SJSA1 (cell line): ENCODE results near the gene ARHGEF1. TPM values are rescaled to one million over a fixed set of nuclear protein-coding genes. Genes with fewer than 3 reads are reported as not detected.

Experiments used
- DNase-seq, 2 experiments: peaks; one replicate each; pipeline ENCODE4 v3.0.0-alpha.2; 2015 to 2020; ENCODE audit warnings: low spot score in 2 of 2, low read depth in 1 of 2
- H3K27ac ChIP-seq: fragments of 250-450 bp; sonication (Bioruptor Pico); 2 replicates; pipeline ENCODE4 v1.5.1; 2020; ENCODE audit warnings: mild to moderate bottlenecking, moderate library complexity
- H3K27me3 ChIP-seq: fragments of 250-450 bp; sonication (Bioruptor Pico); replicated peaks from 2 replicates; pipeline ENCODE4 v1.5.1; 2020; ENCODE audit warnings: mild to moderate bottlenecking, moderate library complexity
- H3K36me3 ChIP-seq: fragments of 250-450 bp; sonication (Bioruptor Pico); 2 replicates; pipeline ENCODE4 v1.5.1; 2020; ENCODE audit warnings: mild to moderate bottlenecking
- H3K4me1 ChIP-seq: fragments of 250-450 bp; sonication (Bioruptor Pico); replicated peaks from 2 replicates; pipeline ENCODE4 v1.6.1; 2021; ENCODE audit warnings: mild to moderate bottlenecking
- H3K4me3 ChIP-seq: fragments of 250-450 bp; sonication (Bioruptor Pico); 2 replicates; pipeline ENCODE4 v1.5.1; 2020; ENCODE audit warnings: mild to moderate bottlenecking
- H3K9me3 ChIP-seq: fragments of 250-450 bp; sonication (Bioruptor Pico); replicated peaks from 2 replicates; pipeline ENCODE4 v1.5.1; 2020; ENCODE audit warnings: mild to moderate bottlenecking
- total RNA-seq: library from RNA; depleted of rRNA; stranded (reverse); fragments of >200 nt; shearing (Covaris generic); gene quantifications from 2 replicates; pipeline ENCODE4 v1.2.3, GENCODE V29; 2014; rRNA removed

ARHGEF1 gene
- total RNA-seq: 44.5 and 44.9 TPM in 2 replicates

DNA sequence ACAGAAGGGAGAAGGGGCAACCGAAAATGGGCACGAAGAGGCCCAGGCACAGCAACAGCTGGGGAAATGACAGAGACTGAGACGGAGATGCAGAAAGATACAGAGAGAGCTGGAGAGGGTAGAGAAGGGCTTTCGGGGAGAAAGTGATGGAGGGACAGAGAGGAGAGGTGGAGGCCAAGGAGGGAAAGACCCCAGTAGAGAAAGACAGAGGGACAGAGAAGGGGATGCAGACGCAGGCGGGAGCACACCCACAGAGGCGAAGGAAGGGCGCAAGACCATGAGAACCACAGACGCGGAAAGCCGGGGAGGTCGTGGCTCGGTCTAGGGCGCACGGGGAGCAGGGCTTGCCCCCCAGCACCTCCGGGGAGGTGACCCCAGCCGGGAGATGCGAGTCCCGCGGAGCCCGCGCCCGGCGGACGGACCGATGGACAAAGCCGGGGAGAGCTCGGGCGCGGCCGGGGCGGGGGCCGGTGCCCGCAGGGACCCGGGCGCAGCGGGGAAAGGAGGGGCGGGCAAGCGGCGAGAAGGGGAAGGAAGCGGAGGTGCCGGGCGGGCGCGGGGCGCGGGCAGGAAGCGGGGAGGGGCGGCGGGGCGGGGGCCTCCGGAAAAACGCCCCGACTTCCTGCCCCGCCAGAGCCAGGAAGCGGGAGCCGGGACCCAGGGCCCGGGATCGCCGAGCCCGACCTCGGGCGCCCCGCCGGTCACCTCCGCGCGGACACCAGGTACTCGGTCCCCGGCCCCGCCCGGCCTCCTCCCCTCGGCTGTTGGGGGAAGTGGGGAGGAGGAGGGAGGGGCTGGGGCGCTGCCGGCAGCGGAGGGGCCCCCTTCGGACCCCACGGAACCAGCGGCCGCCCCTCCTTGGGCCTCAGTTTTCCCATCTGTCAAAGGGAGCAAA is at the start of gene ARHGEF1:
ARHGEF1 (plus strand) TSS at position 617 of the 895 bp plus-strand sequence. CDS start 4,899 bp downstream, outside the sequence.
- Histone ChIP-seq H3K27ac (0 out of 2 replicates have a peak within 1 kb of the TSS, but pooled peaks have one; percentile 12), H3K36me3 (peaks cover 18% of the 10 kb centered on the region), H3K4me3 (peak within 1 kb of the TSS; percentile 72), H3K4me1 (peaks cover 9% of the 10 kb centered on the region), H3K9me3 (no peaks in the 10 kb centered on the region), H3K27me3 (no peaks in the 10 kb centered on the region)
- DNase-seq: peak in 1 of 2 experiments; percentile 60

DNA sequence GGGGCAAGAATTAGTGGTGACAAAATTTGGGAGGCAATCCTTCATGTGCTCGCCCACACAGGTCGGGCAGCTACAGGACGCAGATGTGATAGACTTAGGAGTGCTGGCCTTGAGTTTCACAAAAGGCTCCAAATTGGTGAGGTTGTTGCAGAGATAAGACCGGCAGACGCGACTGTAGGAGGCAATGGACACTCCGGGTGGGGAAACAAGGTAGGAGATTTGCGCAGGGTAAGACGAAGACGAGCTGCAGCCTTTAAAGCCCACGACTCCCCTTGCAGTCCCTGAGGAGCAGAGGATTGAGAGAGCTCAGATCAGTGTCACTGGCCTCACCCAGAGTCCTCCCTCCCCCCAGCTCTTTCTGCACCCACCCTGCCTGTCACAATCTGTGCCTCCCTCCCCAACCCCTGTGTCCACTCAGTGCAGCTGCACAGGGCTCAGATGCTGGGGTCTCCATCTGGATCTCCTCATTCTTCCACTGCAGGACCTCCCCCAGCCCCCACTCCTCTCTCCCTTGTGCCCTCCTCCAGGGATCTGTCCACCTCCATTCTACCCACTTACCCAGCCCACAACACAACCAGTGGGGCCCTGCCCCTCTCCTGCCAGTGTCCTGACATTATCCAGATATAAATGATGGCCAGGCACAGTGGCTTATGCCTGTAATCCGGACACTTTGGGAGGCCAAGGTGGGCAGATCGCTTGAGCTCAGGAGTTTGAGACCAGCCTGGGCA is 44.8 kb upstream of the ARHGEF1 start:
- Histone ChIP-seq H3K4me3 (no peak overlapping the region), H3K36me3 (no peaks in the 10 kb centered on the region), H3K27me3 (peaks cover 59% of the 10 kb centered on the region), H3K4me1 (no peaks in the 10 kb centered on the region), H3K27ac (no peak overlapping the region), H3K9me3 (no peaks in the 10 kb centered on the region; the same call in 1 of the 2 replicates)
- no peak for DNase-seq

GRCh38 chr19:41839211-41839610 is 43.8 kb upstream of the ARHGEF1 start:
- Histone ChIP-seq H3K27me3 (peaks cover 52% of the 10 kb centered on the region), H3K36me3 (no peaks in the 10 kb centered on the region), H3K4me1 (no peaks in the 10 kb centered on the region), H3K27ac (no peak overlapping the region), H3K9me3 (no peaks in the 10 kb centered on the region; the same call in 1 of the 2 replicates), H3K4me3 (no peak overlapping the region)
- DNase-seq: no peak

DNA sequence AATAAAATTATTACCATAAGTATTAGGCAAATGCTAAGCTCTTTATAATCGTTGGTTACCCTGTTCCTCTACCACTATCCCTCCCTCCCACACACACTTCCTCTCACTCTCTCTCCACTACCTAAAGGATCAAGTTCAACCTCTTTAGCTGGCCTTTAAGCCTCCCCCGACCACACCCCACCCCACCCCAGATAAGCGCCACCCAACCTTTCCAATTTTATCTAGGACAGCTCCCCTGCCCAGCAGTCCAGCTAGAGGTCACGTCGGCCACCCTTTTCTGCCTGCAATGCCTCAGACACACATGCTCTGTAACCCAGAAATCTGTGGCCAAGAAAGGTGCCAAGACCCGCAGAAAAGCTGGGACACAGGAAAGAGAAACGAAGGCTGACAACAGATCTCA is 39.6 kb upstream of the ARHGEF1 start:
- no peaks in the 10 kb centered on the region for H3K4me1 ChIP-seq
- DNase-seq: no peak
- no peak overlapping the region for H3K27ac ChIP-seq
- no peaks in the 10 kb centered on the region for H3K9me3 ChIP-seq
- H3K27me3 ChIP-seq: peaks cover 26% of the 10 kb centered on the region
- H3K4me3 ChIP-seq: no peak overlapping the region
- no peaks in the 10 kb centered on the region for H3K36me3 ChIP-seq

DNA sequence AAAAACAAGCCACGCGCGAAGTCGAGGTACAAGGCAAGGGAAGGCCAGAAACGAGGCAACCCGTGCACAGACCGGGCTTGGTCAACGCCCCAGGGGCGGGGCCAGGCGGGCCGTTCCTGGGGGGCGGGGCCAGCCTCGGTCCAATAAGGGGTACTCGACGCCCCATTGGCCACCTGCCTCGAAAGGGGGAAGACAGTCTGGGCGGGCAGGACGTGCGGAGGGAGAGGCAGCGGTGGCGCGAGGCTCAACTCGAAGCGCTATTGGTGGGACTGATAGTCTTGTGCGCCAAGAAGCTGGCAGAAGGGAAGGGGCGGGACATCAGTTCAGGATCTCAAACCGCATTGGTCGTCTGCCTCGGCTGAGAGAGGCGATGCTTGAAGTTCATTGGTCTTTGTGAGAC is 38.4 kb upstream of the ARHGEF1 start, which contains the start of gene LYPD4:
LYPD4 (minus strand) TSS at position 83 of the 400 bp plus-strand sequence. CDS start 5,398 bp downstream, outside the sequence.
- Histone ChIP-seq H3K27ac (no peak within 1 kb of the TSS), H3K4me1 (no peaks in the 10 kb centered on the region)
- no peak for DNase-seq

GRCh38 chr19:41845001-41845050 is 38.2 kb upstream of the ARHGEF1 start, which contains the start of gene DMRTC2:
DMRTC2 (plus strand) TSS chr19:41845042; CDS start chr19:41847429, 2,387 bp downstream.
- no peaks in the 10 kb centered on the region for H3K36me3 ChIP-seq
- DNase-seq: no peak
- peaks cover 26% of the 10 kb centered on the region for H3K27me3 ChIP-seq
- H3K4me1 ChIP-seq: no peaks in the 10 kb centered on the region
- H3K4me3 ChIP-seq: no peak within 1 kb of the TSS
- no peaks in the 10 kb centered on the region for H3K9me3 ChIP-seq
- H3K27ac ChIP-seq: no peak within 1 kb of the TSS

More for the DNA sequence above, 38.4 kb upstream of the ARHGEF1 start, which contains the start of gene LYPD4:
- no peaks in the 10 kb centered on the region for H3K36me3 ChIP-seq
- H3K27me3 ChIP-seq: peaks cover 26% of the 10 kb centered on the region
- no peaks in the 10 kb centered on the region for H3K9me3 ChIP-seq
- no peak within 1 kb of the TSS for H3K4me3 ChIP-seq

- no peak overlapping the region for H3K4me3 ChIP-seq
- H3K36me3 ChIP-seq: no peaks in the 10 kb centered on the region
- H3K27me3 ChIP-seq: peaks cover 23% of the 10 kb centered on the region
- no peaks in the 10 kb centered on the region for H3K9me3 ChIP-seq
- H3K27ac ChIP-seq: no peak overlapping the region
- no peaks in the 10 kb centered on the region for H3K4me1 ChIP-seq
- DNase-seq: no peak
Observed at GRCh38 chr19:41845051-41845590, 37.9 kb upstream of the ARHGEF1 start.

DNA sequence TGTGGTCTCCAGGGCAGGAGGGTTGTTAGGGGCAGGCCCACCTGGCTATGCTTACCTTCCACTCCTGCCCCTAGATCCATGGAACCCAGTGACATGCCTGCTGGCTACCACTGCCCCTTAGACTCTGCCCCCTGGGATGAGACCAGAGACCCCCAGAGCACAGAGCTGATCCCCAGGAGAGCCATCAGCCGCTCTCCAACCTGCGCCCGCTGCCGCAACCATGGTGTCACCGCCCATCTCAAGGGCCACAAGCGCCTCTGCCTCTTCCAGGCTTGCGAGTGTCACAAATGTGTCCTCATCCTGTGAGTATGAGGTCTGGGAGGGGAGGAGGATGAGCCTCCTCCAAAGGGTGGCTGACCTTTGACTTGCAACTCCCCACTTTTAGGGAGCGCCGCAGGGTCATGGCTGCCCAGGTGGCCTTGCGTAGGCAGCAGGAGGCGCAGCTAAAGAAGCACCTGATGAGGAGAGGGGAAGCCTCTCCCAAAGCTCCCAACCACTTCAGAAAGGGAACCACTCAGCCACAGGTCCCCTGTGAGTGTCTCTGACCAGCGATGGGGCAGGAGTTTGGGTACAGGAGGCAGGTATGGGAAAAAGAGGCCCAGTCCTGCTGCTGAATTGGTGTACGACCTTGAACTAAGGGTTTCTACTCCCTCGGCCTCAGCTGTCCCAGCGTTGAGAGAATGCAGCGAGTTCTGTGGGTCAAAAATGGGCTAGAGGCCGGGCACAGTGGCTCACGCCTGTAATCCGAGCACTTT is 35.5 kb upstream of the ARHGEF1 start:
- H3K27ac ChIP-seq: no peak overlapping the region
- peaks cover 30% of the 10 kb centered on the region for H3K27me3 ChIP-seq
- no peaks in the 10 kb centered on the region for H3K36me3 ChIP-seq
- H3K4me1 ChIP-seq: no peaks in the 10 kb centered on the region
- no peak overlapping the region for H3K4me3 ChIP-seq
- no peak for DNase-seq
- H3K9me3 ChIP-seq: no peaks in the 10 kb centered on the region

DNA sequence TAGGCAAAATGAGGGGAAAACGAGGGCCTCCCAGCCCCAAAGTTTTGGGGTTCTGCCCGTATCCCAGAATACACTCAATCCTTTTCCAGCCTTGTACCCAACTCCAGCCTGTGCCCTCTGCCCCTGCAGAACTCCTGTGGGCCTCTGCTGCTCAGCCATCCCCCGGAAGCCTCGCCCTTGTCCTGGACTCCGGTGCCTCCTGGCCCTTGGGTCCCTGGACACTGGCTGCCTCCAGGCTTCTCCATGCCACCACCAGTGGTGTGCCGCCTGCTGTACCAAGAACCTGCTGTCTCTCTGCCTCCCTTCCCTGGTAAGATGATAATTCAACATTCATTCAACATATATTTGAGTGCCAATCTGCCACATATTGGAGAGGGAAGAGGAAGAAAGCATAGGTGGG is 34.3 kb upstream of the ARHGEF1 start:
- no peak for DNase-seq
- H3K27ac ChIP-seq: no peak overlapping the region
- peaks cover 42% of the 10 kb centered on the region for H3K27me3 ChIP-seq
- no peaks in the 10 kb centered on the region for H3K4me1 ChIP-seq
- no peaks in the 10 kb centered on the region for H3K36me3 ChIP-seq
- H3K4me3 ChIP-seq: no peak overlapping the region
- H3K9me3 ChIP-seq: no peaks in the 10 kb centered on the region

DNA sequence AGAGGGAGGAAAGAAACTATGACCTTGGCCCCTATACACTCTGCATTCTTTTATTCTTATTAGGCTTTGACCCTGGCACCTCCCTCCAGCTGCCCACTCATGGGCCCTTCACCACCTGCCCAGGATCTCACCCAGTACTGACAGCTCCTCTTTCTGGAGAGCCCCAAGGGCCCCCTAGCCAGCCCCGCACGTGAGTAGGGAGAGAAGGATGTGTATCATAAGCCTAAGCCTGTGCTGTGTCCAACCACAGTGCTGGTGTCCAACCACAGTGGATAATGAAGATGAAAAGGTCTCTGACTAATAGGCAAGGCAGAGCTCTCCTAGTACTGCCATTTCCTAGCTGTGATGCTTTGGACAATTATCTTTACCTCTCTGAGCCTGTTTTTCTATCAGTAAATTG is 33.9 kb upstream of the ARHGEF1 start:
- Histone ChIP-seq H3K9me3 (no peaks in the 10 kb centered on the region), H3K4me3 (no peak overlapping the region), H3K27ac (no peak overlapping the region), H3K4me1 (no peaks in the 10 kb centered on the region), H3K36me3 (no peaks in the 10 kb centered on the region), H3K27me3 (peaks cover 46% of the 10 kb centered on the region)
- no peak for DNase-seq

DNA sequence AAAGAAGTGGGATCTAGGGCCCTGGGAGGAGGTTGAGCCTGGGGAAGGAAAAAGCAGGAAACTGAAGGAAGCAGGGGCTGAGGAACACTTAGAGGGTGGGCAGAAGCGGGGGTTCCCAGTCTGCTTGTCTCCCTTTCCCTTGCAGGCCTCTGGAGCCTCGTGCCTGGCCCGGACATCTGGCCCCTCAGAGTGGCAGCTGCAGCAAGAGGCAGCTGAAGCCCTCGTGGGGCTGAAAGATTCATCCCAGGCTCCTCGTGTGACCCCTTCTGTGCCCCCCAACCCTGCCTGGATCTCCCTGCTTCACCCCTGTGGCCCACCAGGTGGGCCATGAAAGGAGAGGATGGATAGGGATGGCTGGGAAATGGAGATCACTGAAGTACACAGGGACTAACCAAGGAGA is 32.6 kb upstream of the ARHGEF1 start:
- Histone ChIP-seq H3K9me3 (no peaks in the 10 kb centered on the region), H3K4me1 (no peaks in the 10 kb centered on the region), H3K27me3 (peaks cover 57% of the 10 kb centered on the region), H3K36me3 (no peaks in the 10 kb centered on the region), H3K4me3 (no peak overlapping the region), H3K27ac (no peak overlapping the region)
- DNase-seq: no peak

DNA sequence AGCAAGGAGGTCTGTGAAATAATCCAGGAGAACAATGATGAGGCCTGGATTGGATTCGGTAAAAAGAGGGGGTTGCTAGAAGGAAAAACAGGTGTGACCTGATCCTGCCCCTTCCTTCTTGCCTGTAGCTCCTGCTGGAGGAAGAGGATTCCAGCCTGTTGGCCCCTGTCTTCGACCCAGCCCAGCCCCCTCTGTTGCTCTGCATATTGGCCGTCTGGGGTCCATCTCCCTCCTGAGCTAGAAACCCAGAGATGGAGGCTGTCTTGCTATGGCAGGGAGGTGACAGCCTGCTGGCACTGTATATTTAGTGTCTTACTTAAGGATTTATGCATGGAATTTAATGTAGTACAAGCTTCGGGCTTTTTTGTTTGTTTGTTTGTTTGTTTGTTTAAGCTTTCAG is 31.5 kb upstream of the ARHGEF1 start:
- Histone ChIP-seq H3K4me1 (no peaks in the 10 kb centered on the region), H3K27ac (no peak overlapping the region), H3K36me3 (no peaks in the 10 kb centered on the region), H3K9me3 (no peaks in the 10 kb centered on the region), H3K4me3 (no peak overlapping the region), H3K27me3 (peaks cover 59% of the 10 kb centered on the region)
- DNase-seq: no peak

- Histone ChIP-seq H3K27ac (no peak overlapping the region), H3K4me1 (no peaks in the 10 kb centered on the region), H3K4me3 (no peak overlapping the region), H3K9me3 (no peaks in the 10 kb centered on the region), H3K36me3 (no peaks in the 10 kb centered on the region), H3K27me3 (peaks cover 71% of the 10 kb centered on the region)
- no peak for DNase-seq
Observed at GRCh38 chr19:41853344-41853743, 29.6 kb upstream of the ARHGEF1 start.
